NCI-H2081 treated with DMSO at 0.1 percent for 48 hours (cell line): ENCODE results near the gene AGAP1.

ENCODE experiments used
- DNase-seq: peaks from one replicate; lab custom pipeline; 2025; lab: John Stamatoyannopoulos, UW

The AGAP1 gene

GRCh38 chr2:235690809-235691450 lies 197.1 kb downstream of the AGAP1 start:
- DNase-seq, result no peak

- no peak for DNase-seq
Observed at GRCh38 chr2:235692076-235692475, 198.2 kb downstream of the AGAP1 start.

DNA sequence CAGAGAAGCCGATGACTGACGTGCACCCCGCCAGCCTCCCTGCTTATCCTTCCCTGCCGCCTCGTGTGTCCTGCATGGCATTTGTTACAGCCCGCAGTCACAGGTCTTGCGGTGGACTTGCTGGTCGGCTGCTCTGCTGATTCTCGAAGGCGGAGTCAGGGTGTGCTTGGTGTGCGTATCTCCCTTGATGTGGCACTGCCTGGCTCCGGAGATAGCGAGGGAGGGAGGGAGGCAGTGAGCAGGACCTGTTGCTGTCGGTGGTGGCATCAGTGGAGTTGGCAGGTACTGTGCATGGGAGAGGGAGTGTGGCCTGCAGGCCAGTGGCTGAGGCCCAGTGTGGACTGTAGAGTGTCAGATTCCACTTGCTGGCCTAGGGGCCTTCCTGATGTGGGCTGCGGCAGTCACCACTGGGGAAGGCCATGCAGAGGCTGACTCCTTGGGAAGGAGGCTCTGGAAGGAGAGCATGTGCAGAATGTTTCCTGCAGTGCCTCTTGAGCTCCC lies 198.9 kb downstream of the AGAP1 start:
- no peak for DNase-seq

DNA sequence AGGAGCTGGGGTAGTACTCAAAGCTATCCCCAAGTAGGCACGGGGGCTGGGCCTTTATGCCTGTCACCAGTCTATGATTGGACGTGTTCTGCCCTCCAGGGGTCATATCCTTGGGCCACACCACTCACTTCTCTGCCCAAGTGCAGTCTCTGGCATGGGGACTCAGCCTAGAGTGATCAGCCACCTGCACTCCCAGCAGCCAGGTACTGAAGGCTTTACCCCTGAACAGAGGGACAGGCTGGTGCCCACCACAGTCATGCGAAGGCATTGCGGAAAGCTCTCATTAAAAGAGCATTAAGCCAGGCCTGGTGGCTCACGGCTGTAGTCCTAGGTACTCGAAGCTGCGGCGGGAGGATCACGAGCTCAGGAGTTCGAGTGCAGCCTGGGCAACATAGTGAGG lies 199.4 kb downstream of the AGAP1 start:
- no peak for DNase-seq

DNA sequence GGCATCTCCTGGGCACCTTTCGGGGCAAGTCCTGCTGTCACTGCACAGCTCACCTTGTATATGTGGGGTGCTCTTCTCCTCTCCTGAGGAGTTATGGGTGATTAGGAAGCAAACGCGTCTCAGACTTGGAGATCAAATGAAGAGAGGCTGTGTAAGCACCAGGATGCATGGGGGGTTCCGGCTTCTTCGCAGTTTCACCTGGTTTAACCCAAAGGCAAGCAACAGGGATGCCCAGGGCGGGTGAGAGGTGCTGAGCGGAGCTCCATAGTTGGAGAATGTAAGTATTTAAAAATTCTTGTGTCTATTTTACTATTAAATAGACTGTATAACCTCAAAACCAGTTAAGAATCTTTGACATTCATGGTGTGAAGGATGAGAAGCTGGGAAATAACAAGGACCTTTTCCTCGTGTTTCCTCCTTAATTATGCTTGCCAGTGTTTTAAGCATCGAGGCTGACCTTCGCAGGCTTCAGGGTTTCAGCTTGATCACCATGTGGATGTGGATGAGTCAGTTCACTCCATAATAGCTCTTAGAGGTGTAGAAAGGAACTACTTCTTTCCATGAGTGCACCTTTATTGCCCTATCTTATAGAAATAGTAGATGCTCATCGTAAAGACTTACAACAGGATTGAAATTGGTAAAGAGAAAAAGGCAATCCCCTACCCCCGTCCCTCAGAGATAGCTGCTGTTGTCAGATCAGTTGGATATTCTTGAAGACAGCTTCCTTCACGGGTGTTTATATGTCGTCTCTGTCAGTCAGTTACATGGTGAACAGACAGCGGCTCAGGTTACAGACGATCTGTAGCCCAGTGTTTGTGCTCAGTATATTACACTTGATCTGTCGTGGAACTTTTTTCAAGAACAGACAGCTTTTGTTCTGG lies 201.1 kb downstream of the AGAP1 start:
- no peak for DNase-seq

DNA sequence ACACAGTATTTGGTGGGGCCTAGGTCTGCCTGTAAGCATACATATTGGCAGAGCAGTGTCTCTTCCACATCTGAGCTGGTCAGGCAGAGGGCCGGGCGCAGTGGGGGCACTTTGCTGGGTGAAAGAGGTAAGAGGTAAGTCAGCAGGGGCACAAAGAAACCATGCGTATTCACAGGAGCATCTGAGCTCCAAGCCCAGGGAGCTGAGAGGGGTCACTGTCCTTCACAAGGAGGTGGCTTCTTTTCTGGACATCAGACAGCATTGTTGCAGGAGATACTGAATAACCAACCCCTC lies 201.7 kb downstream of the AGAP1 start:
- DNase-seq, result no peak

GRCh38 chr2:235697041-235697440 lies 203.2 kb downstream of the AGAP1 start:
- DNase-seq, result no peak

DNA sequence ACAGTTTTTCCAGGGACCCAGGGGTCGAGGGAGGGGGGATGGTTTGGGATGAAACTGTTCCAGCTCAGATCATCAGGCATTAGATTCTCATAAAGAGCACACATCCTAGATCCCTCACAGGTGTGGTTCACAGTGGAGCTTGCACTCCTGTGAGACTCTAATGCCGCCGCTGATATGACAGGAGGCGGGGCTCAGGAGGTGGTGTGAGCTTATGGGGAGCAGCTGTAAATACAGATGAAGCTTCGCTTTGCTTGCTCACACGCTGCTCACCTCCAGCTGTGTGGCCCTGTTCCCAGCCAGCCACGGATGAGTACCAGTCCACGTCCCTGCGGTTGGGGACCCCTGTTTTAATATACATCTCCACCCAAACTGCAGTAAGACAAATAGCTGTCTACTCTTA lies 204.2 kb downstream of the AGAP1 start:
- DNase-seq, result no peak

GRCh38 chr2:235698491-235698890 lies 204.6 kb downstream of the AGAP1 start:
- DNase-seq, result no peak

DNA sequence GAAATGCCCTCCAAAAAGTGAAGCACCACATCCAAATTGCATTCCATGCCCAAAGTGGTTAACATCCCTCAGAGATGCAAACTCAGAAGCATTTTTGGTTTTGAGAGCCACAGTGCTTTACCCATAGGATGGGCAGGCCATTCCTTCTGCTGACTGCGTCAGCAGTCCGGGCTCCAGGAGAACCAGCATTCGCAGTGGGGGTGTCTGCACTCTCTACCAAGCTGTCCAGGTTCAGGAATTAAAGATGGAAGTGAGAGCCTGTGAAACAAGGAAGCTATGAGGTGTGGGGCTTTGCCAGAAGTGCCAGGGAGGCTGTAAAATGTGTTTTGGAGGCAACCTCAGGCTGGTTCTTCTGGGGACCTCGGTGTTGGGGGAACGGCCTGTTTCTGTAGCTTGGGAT lies 205.7 kb downstream of the AGAP1 start:
- DNase-seq, result no peak

DNA sequence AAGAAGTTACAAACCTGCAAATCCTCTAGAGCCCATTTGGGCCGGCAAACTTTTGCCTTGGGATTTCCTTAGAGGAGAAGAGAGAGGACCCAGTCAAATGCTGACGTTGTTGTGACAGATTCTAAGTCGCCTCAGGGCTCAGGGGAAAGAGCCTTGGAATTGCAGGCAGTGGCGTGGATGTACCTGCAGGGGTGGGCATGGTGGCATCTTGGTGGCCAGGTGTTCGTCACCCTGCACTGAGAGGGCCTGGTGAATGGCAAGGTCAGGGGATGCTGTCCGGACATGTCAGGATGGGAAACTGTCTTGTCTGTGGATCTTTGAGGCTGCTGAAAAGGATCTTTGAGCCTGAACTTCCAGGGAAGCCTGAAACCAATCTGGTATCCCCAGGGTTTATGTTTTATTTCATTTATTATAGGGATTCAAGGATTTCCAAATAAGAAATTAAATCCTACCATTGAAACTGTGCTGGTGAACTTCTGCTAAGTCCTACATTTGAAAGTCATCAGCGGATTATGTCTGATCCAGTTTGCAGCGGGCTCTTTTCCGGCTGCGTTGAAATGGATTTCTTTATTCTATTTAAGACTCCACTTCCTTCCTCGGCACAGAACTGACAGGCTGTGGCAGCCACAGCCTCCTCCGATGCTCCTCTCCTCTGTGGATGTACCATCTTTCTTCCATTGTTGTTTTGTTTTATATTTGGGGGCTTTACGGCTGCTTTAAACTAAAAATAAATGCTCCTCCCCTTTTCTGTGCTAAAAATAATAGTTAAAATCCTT lies 207.6 kb downstream of the AGAP1 start:
- no peak for DNase-seq

DNA sequence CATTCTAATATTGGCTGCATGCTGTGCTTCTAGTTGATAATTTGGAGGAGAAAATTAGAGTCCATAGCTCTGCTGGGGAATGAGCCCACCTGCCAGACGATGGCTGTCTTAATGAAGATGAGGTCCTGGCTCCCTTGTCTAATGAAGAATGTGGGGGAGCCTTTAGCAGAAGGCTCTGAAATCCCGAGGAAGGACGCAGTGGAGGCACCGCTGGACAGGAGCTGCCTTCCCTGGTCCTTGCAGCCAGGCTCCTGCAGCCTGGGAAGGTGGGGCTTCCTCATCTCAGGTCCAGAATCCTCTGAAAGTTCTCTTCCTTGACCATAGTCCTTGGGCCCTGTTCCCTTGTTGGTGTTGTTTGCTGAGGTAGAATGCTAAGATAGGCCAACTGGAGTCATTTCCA lies 208.3 kb downstream of the AGAP1 start:
- no peak for DNase-seq

- no peak for DNase-seq
Observed at GRCh38 chr2:235703711-235704295, 210.0 kb downstream of the AGAP1 start.

GRCh38 chr2:235705296-235705695 lies 211.5 kb downstream of the AGAP1 start:
- no peak for DNase-seq

- DNase-seq, result no peak
Observed at GRCh38 chr2:235706506-235706905, 212.7 kb downstream of the AGAP1 start.

DNA sequence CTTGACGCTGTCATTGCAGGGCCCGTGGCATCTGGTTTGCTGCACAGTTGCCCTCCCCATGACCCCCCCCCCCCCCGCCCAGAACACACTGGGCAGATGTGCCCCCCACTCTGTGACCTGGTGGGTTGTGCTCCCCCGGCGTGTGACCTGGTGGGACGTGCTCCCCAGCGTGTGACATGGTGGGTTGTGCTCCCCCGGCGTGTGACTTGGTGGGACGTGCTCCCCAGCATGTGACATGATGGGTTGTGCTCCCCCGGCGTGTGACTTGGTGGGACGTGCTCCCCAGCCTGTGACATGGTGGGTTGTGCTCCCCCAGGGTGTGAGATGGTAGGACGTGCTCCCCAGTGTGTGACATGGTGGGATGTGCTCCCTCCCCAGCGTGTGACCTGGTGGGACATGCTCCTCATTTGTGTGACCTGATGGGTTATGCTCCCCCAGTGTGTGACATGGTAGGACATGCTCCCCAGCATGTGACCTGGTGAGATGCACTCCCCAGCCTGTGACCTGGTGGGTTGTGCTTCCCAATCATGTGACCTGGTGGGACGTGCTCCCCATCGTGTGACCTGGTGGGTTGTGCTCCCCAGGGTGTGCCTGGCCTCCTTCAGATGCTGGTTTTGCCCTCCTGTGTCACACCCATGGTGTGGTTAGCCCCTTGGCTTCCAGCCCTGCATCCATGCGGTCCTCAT lies 213.7 kb downstream of the AGAP1 start:
- DNase-seq, result no peak

GRCh38 chr2:235709124-235709813 lies 215.4 kb downstream of the AGAP1 start:
- DNase-seq, result no peak

DNA sequence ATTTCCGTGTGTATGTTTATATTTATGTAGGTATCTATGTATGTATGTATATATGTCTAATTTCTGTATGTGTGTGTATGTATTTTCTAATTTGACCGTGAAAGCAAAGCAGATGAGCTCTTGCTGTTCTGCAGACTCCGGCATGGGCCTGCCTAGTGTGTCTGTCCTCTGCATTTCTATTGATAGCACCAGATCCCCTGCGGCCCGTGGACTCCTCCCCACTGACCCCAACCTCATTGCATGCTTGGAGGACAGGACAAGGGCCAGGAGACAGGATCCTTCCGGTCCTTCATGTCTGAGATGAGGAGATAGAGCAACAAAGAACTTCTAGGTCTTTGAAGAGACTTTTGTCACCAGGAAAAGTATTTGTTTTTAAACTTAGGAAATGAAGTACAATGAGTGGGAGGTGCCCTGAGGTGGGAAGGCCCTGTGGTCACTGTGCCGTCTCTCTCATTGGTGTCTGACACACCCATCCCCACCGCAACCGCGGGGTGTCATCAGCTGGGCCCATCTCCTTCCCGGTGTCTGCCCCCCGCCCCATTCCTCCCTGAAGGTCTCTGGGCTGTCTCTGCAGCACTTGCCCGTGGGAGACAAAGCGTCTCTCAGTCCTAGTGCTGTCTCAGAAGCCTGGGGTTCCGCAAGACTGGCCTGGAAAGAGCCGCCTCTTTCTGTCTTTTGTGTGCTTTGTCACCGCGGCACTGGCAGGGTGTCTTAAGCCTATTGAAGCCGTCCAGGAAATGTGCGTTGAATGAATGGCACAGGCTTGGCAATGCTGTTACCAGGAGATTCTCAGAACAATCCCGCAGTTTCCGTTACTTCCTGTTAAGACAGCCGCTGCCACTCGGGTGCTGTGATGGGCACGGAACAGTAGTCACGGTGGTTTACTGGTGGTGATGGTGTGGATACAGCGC lies 216.4 kb downstream of the AGAP1 start:
- DNase-seq, result no peak

- DNase-seq, result no peak
Observed at GRCh38 chr2:235710933-235711332, 217.1 kb downstream of the AGAP1 start.

GRCh38 chr2:235711527-235711926 lies 217.7 kb downstream of the AGAP1 start:
- no peak for DNase-seq
